HG03175 (cell line): ENCODE data around the gene PLD2.
"Not testable (repeated sequence)": the region's sequence is repeated elsewhere in the genome, so short reads cannot be mapped to it uniquely, and the experiment has no call there.

ENCODE experiments used
- ATAC-seq: cut with Tn5 transposase; IDR thresholded peaks from one replicate; pipeline ENCODE4 v1.9.1; 2021; ENCODE audit warnings: mild to moderate bottlenecking, moderate library complexity; ENCODE audit not compliant: unreplicated experiment

PLD2 gene

DNA sequence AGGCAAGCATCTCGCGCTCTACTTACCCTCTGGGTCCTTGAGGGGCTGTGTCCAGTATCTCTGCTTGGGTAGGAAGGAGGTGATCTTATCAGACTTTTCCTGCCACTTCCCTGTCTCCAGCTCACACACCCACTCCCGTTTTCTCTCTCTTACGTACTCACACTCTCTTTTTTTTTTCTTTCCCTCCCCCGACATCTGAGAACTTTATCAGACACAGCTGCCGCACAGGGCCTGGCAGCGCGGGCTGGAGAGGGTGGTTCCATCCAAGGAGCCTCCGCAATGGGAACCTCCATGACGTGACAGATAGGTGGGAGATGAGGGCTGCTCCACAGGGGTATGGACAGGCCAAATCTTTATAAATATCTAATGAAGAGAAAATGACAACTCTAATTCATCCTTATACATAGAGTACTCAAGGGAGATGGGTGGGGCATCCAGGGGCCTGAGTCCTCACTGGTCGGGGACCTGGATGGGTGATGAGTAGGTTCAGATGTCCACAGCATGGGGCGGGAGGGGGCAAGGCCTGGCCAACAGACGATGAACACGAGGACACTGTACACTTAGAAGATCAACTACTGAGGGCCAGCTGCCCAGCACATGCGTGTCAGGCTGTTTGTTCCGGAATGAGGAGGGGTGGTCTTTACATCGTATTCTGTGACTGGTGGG is 49.5 kb downstream of the PLD2 start:
- ATAC-seq: no peak

DNA sequence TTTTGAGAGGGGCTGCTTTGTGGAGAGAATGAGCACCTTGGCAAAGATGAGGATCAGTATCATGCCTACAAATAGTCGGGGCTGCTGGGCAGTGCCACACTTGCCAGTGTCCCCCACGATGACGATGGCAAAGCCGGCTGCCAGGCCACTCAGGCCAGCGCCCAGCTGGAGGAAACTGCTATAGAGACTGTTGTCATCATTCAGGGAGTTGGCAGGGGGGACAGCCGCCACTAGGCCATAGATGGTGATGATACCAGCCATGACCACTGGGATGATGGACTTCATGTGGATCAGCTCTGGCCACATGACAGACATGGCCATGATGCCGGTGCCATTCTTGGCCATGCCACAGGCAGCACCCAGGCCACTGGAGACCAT is 50.0 kb downstream of the PLD2 start:
- no peak for ATAC-seq

DNA sequence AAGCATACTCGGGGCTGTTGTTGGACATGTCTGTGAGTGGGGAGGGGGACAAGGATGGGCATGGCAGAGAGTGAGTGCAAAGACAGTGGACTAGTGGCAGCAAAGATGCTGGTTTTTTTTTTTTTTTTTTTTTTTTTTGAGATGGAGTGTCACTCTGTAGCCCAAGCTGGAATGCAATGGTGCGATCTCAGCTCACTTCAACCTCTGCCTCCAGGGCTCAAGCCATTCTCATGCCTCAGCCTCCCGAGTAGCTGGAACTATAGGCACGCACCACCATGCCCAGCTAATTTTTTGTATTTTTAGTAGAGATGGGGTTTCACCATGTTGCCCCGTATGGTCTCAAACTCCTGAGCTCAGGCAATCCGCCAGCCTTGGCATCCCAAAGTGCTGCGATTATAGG is 50.4 kb downstream of the PLD2 start:
- ATAC-seq: not testable (repeated sequence)

DNA sequence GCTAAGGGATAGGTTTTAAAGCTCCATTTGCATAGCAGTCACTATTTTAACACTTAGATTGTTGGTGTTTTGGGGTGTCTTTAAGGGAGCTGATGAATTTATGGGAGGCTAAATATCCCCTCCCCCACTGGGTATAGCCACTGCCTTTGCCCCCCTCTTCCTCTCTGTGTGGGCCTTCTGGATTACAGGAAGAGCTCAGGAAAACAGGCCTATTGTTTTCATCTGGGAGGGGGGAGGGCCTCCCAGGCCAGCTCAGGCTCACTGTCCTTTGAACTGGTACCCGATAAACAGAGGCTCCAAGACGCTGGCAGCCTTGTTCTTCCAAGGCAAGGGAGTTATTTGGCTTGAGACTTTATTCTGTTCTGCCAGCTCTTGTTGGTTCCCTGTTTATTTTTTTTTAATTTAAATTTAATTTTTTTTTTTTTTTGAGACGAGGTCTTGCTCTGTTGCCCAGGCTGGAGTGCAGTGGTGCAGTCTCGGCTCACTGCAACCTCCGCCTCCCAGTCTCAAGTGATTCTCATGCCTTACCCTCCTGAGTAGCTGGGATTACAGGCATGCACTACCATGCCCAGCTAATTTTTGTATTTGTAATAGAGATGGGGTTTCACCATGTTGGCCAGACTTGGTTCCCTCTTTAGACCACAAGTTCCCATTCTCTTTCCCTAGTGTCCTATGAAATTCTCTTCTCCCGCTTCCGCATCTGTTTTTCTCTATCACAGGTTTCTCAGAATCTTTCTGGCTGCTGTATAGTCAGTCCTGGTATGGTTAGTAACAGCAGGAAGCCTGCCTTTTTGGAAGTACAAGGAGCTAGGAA is 51.3 kb downstream of the PLD2 start:
- ATAC-seq: no peak

DNA sequence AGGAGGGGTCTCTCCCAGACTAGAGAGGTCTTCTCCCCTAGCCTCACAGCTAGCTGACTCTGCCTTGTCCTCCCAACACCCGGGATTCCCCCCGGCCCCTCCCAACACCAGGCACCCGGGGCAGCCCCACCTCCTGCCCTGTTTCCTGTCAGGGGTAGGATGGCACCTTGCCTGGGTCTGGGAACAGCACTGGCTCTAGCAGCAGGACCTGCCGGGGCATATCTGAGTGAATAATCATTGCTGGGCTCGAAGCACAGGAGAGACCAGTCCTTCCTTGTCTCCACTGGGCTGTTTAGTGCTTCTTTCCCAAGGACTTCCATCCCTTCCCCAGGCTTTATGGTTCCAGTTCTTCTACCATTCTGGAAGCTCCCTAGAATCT is 51.9 kb downstream of the PLD2 start:
- ATAC-seq: no peak

DNA sequence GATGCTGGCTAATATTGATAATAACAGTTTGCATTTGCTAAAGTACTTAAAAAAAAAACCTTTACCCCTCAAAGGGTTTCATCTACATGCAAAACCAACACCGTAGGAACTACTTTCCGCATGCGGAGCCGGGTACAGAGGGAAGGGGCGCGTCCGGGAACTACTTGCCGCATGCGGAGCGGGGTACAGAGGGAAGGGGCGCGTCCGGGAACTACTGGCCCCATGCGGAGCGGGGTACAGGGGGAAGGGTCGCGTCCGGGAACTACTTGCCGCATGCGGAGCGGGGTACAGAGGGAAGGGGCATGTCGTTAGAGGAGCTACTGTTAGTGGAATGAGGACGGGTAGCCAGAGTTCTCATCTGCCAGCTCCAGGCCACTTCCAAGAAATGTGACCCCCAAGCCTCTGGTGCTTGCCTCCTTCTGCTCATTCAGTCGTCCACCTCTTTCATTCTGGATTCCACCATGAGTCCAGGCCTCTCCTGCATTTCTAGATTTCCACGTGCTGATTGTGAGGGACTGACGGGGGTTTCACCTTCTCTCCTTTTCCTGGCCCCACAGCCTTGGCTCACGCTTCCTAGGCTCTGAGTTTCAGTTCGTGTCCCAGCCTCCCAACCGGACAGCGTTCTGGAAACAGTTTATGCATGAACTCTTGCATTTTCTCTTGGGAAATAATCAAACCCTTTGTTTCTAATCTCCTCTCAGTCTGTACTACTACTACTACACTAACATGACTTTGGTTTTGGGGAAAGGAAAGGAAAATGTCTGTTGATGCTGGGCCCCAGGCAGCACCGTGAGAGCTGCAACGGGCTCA is 53.1 kb downstream of the PLD2 start:
- ATAC-seq: no peak

DNA sequence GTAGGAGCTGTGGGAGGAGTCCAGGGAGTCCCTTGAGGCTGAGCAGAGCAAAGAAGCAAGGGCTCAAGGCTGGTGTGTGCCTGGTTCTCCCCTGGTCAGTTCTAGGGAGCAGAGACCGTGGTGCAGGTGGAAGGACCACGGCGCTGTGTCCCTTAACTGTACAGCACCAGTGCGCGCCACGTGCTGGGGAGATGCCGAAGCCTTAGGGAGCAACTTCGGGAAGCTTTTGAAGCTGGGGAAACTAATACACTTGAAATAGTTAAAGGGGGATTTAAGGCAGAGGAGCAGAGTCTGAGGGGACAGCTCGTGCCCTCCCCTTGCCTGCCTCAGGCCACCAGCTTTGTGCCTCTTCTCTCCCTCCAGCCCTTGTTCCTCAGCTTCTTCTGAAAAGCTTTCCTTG is 53.7 kb downstream of the PLD2 start:
- ATAC-seq: no peak

DNA sequence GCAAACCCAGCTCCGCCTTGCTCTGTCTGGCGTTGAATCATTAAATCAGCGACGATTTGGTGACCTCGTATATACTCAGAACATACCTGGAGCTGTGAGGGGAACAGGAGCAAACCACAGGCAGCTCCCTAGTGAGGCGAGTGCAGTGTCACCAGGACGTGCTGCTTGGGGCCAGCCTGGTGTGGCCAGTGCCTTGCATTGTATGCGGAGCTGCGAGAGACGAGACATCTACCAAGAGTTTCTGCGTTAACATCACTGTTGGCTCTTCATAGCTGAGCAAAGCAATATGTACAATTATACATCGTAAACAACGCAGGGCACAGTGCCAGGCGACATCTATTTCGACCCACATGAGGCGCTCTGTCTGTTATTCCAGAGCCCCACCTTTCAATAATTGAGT is 54.1 kb downstream of the PLD2 start:
- no peak for ATAC-seq

DNA sequence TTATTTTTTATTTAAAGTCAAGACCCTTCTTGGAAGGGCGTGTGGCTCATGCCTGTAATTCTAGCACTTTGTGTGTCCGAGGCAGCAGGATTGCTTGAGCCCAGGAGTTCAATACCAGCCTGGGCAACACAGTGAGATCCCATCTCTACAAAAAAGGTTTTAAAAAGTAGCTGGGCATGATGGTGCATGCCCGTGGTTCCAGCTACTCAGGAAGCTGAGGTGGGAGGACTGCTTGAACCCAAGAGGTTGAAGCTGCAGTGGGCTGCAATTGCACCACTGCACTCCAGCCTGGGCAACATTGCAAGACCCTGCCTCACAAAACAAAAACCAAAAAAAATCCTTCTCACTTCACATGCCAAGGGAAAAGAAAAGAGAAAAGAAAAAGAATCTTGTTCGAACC is 55.8 kb downstream of the PLD2 start:
- ATAC-seq: no peak

DNA sequence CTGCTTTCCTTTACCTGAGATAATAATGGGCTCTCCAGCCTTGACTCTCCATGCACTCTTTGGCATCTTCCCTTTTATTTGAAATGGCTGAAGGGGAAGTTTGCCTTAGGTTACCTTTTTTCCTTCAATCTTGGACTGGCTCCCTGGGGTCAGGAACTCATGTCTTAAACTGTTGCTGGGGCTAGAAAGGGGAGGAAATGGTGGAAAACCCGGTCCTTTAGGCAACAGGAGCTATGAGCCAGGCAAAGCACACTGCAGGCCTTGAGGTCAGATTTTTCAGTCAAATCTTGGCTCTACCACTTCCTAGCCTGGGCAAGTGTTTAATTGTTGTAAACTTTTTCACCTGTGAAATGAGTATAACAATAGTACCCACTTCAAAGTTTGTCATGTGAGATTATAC is 56.4 kb downstream of the PLD2 start:
- ATAC-seq: no peak

DNA sequence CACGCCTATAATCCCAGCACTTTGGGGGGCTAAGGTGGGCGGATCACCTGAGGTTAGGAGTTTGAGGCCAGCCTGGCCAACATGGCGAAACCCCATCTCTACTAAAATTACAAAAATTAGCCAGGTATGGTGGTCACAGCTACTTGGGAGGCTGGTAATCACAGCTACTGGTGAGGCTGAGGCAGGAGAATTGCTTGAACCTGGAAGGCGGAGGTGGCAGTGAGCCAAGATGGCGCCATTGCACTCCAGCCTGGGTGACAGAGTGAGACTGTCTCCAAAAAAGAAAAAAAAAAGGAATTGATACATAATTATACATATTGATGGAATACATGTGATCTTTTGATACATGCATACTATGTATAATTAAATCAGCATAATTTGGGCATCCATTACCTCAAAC is 60.6 kb downstream of the PLD2 start:
- ATAC-seq: not testable (repeated sequence)

DNA sequence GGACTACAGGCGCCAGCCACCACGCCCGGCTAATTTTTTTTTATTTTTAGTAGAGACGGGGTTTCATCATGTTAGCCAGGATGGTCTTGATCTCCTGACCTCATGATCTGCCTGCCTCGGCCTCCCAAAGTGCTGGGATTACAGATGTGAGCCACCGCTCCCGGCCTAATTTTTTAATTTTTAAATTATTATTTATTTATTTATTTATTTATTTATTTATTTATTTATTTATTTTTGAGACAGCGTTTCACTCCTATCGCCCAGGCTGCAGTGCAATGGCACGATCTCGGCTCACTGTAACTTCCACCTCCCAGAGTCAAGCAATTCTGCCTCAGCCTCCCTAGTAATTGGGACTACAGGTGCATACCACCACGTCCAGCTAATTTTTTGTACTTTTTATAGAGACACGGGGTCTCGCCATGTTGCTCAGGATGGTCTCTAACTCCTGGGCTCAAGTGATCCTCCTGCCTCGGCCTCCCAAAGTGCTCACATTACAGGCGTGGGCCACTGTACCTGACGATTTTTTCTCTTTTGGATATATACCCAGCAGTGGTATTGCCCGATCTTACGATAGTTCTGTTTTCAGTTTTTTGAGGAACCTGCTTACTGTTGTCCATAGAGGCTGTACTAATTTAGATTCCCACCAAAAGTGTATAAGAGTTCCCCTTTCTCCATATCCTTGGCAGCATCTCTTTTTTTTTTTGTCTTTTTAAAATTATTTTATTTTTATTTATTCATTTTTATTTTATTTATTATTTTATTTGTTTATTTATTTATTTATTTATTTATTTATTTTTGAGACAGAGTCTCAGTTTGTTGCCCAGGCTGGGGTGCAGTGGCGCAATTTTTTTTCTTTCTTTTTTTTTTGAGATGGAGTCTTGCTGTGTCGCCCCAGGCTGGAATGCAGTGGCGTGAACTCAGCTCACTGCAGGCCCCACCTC is 62.4 kb downstream of the PLD2 start:
- not testable (repeated sequence) for ATAC-seq

DNA sequence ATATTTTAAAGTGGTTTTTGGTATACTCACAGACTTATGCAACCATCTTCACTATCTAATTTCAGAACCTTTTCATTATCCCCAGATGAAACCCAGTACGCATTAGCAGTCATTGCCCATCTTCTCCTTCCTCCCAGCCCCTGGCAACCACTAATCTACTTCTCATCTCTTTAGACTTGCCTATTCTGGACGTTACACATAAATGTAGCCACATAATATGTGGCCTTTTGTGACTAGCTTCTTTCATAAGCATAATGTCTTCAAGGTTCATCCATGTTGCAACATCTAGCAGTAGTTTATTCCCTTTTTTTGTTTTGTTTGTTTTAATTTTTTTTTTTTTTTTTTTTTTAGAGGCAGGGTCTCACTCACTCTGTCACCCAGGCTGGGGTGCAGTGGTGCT is 63.9 kb downstream of the PLD2 start:
- ATAC-seq: no peak

DNA sequence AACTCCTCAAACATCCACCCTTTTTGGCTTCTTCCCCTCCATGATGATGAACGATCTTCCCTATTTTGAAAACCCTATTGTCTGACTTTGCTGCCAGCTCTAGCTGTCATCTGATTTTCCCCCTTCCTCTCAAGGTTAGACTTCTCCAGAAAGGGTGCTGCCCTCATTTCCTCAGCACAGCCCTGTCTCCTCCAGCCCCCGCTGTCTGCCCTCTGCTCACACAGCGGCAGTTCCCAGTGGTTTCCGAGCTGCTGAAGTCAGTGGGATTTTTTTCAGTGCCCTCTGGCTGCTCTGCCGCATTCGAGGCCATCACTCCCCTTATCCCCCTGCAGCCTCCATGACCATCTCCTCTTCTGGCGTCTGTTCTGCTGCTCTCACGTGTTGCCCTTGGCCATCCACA is 65.8 kb downstream of the PLD2 start:
- ATAC-seq: no peak
